BJ (cell line): ENCODE data around the gene MCCD1. TPM values are rescaled to one million over a fixed set of nuclear protein-coding genes. Genes with fewer than 3 reads are reported as not detected.

ENCODE experiments used
- CTCF ChIA-PET: fragments of 350-600 bp; formaldehyde crosslinking; extraction: SDS; loops from one replicate; lab custom pipeline; 2021; ENCODE audit warnings: antibody characterized with exemption, inconsistent platforms; lab: Yijun Ruan, JAX
- POLR2A ChIA-PET: fragments of 300-600 bp; sonication (Branson Sonifier 250); formaldehyde crosslinking; extraction: SDS; loops from one replicate; lab custom pipeline; 2021; ENCODE audit warnings: antibody characterized with exemption; lab: Charles Lee
- DNase-seq: peaks from one replicate; pipeline ENCODE4 v3.0.0-alpha.2; 2011; ENCODE audit warnings: low read depth
- H3K27me3 ChIP-seq: 2 replicates; pipeline ENCODE4 v1.6.0; 2011; ENCODE audit warnings: low read length; ENCODE audit not compliant: control insufficient read depth, insufficient read depth
- H3K36me3 ChIP-seq: 2 replicates; pipeline ENCODE4 v1.5.1; 2011; ENCODE audit warnings: low read length; ENCODE audit not compliant: control insufficient read depth, insufficient read depth
- H3K4me3 ChIP-seq: 2 replicates; pipeline ENCODE4 v1.5.1; 2011; ENCODE audit warnings: low read depth, mild to moderate bottlenecking, control low read depth, low read length
- polyA plus RNA-seq: library from polyadenylated mRNA; depleted of rRNA; stranded (reverse); fragments of >200 nt; gene quantifications from 2 replicates; pipeline ENCODE4 v1.2.3, GENCODE V29; 2011
- TF ChIP-seq, protein P1 (sequence below): IDR thresholded peaks from 2 replicates; pipeline ENCODE4 v1.5.1; 2011; ENCODE audit warnings: low read depth, mild to moderate bottlenecking, control low read depth, inconsistent platforms, low read length, moderate library complexity; ENCODE audit not compliant: insufficient read depth

MCCD1 gene
- polyA plus RNA-seq, 1 experiment = not detected

- TF ChIP-seq, protein P1, sequence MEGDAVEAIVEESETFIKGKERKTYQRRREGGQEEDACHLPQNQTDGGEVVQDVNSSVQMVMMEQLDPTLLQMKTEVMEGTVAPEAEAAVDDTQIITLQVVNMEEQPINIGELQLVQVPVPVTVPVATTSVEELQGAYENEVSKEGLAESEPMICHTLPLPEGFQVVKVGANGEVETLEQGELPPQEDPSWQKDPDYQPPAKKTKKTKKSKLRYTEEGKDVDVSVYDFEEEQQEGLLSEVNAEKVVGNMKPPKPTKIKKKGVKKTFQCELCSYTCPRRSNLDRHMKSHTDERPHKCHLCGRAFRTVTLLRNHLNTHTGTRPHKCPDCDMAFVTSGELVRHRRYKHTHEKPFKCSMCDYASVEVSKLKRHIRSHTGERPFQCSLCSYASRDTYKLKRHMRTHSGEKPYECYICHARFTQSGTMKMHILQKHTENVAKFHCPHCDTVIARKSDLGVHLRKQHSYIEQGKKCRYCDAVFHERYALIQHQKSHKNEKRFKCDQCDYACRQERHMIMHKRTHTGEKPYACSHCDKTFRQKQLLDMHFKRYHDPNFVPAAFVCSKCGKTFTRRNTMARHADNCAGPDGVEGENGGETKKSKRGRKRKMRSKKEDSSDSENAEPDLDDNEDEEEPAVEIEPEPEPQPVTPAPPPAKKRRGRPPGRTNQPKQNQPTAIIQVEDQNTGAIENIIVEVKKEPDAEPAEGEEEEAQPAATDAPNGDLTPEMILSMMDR = no peak
- DNase-seq = no peak
- H3K27me3 ChIP-seq = no peaks in the 10 kb centered on the region
- ChIA-PET POLR2A (no interaction called here), CTCF (interaction anchor here (0.7 to 3.6 kb wide), 8 partner anchors 12 to 67 kb away, joined by 3 to 29 read pairs (median 3); partner anchors contain the start of genes ATP6V1G2, DDX39B, LST1 and LTB)
- peaks cover 16% of the 10 kb centered on the region for H3K36me3 ChIP-seq
- no peak overlapping the region for H3K4me3 ChIP-seq
These were observed 31.4 kb downstream of the MCCD1 start for GRCh38 chr6:31559958-31560696.

DNA sequence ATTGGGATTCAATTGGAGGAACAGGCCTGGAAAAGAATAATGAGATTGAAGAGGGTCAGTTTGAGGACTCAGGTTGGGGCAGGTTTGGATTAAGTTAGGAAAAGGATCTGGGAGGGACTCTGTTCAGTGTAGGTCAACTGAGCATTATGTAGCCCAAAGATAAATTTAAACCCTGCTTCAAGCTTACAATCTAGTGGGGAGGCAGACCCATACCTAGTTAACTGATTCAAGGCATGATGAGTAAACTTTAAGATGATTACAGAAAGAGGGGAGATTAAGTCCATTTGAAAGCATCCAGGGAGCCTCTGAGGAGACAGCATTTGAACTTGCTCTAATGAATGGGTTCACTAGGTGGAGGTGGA lies 31.9 kb downstream of the MCCD1 start:
- DNase-seq = no peak
- Histone ChIP-seq H3K27me3 (no peaks in the 10 kb centered on the region), H3K36me3 (peaks cover 16% of the 10 kb centered on the region), H3K4me3 (no peak overlapping the region)
- ChIA-PET CTCF (interaction anchor here (1.0 to 3.6 kb wide), 3 partner anchors 21 to 68 kb away, joined by 3 to 29 read pairs (median 18); partner anchors contain the start of gene LTB), POLR2A (no interaction called here)
- TF ChIP-seq, protein P1 = no peak

DNA sequence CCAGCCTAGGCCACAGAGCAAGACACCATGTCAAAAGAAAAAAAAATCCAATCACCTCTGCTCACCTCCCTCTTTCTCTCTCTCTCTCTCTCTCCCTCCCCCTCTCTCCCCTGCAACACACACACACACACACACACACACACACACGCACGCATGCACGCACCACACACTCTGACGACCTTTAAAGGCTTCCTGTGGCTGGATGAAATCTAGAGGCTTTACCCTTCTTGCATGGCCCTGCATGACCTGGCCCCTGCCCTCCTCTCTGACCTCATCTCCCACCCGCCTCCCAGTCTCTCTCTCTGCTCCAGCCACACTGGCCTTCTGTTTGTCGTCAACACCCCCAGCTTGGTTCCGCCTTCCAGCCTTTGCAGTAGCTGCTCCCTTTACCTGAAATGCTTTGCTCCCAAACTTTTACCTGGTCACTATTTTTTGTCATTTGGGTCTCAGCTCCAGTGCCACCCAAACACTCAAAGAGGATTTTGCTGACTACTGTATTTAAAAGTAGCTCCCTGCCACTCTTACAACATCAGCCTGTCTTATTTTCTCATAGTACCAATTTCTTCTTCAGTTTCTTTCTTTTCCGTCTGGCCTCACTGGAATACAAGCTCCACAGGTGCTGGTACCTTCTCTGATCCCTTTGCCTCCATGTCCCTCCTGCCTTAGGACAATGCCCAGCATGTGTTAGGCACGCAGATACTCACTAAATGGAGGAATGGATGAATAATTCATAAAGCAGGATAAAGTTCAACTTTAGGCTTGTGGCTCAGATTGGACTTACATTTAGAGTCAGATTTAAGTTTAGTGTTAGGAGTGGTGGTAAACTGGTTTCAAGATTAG lies 39.0 kb downstream of the MCCD1 start:
- DNase-seq = no peak
- H3K27me3 ChIP-seq = peaks cover 1% of the 10 kb centered on the region; the same call in 1 of the 2 replicates
- POLR2A ChIA-PET = no interaction called here
- H3K36me3 ChIP-seq = no peaks in the 10 kb centered on the region
- CTCF ChIA-PET = interaction anchor here (0.7 to 6.5 kb wide), 6 partner anchors 8 to 31 kb away, joined by 3 to 43 read pairs (median 4); partner anchors contain the start of gene ATP6V1G2
- H3K4me3 ChIP-seq = no peak overlapping the region
- TF ChIP-seq, protein P1 = no peak

- H3K4me3 ChIP-seq = no peak overlapping the region
- ChIA-PET CTCF (interaction anchor here (0.7 to 6.5 kb wide), 5 partner anchors 12 to 30 kb away, joined by 3 to 43 read pairs (median 3); partner anchors contain the start of gene ATP6V1G2), POLR2A (no interaction called here)
- H3K27me3 ChIP-seq = peaks cover 1% of the 10 kb centered on the region
- H3K36me3 ChIP-seq = no peaks in the 10 kb centered on the region
- DNase-seq = no peak
- TF ChIP-seq, protein P1 = no peak
These were observed 39.8 kb downstream of the MCCD1 start for GRCh38 chr6:31568537-31568961.
